ENCODE results near the gene MASP2. TPM values are rescaled to one million over a fixed set of nuclear protein-coding genes. Genes with fewer than 3 reads are reported as not detected.

MASP2 gene
- total RNA-seq, 1 experiment from 2014 or later = 0.25 TPM

DNA sequence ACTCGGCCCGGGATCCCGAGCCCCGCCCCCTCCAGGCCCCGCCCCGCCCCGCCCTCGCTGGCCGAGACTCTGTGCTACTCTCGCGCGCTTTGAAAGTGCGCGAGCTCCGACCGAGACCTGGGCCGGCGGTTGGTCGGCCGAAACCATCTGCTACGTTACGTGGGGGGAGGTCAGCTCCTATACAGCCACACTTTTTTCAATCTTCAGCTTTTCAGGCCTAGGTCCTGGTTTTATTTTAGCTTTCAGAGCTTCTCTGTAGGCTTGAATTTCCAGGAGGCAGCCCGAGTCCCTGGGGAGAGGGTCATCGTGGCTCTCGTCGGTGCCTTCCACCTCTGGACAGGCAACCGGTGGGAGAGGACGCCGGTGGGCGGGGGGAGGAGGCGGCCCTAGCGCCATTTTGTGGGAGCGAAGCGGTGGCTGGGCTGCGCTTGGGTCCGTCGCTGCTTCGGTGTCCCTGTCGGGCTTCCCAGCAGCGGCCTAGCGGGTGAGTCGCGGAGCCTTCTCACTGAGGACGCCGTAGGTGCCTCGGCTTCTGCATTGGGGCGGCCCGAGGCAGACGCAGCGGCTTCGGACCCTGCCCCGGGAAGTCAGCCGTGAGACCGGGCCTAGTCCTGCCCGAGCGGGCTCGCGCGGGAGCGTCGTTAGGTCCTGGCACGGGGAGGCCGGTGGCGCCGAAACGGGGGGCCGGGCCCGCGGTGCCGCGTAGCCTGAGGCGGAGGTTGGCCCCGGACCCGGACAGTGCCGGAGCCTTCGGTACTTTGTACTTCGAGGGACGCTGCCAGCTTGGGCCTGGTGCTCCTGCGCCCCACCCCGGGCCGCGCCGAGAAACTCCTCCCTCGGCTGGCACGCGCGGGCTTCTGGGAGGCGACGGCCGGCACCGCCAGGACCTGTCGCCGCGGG is 34.5 kb downstream of the MASP2 start, which contains the start of gene TARDBP:
TARDBP (plus strand) TSS at position 395 of the 900 bp plus-strand sequence. CDS start 1,074 bp downstream, outside the sequence.
- peak; percentile 75 for TF ChIP-seq EGR1 (IDR thresholded peaks at IDR 0.05; ENCODE audit: low read depth)
- peak; percentile 97 for TF ChIP-seq SP1 (IDR thresholded peaks at IDR 0.05; ENCODE audit: low read depth)
- TF ChIP-seq JUND (IDR thresholded peaks at IDR 0.05) = peak; percentile 86
- TF ChIP-seq, protein P1, sequence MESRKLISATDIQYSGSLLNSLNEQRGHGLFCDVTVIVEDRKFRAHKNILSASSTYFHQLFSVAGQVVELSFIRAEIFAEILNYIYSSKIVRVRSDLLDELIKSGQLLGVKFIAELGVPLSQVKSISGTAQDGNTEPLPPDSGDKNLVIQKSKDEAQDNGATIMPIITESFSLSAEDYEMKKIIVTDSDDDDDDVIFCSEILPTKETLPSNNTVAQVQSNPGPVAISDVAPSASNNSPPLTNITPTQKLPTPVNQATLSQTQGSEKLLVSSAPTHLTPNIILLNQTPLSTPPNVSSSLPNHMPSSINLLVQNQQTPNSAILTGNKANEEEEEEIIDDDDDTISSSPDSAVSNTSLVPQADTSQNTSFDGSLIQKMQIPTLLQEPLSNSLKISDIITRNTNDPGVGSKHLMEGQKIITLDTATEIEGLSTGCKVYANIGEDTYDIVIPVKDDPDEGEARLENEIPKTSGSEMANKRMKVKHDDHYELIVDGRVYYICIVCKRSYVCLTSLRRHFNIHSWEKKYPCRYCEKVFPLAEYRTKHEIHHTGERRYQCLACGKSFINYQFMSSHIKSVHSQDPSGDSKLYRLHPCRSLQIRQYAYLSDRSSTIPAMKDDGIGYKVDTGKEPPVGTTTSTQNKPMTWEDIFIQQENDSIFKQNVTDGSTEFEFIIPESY (IDR thresholded peaks at IDR 0.05; ENCODE audit: extremely low read depth, insufficient replicate concordance, low read length) = peak; percentile 94
- no peak for TF ChIP-seq ELF1 (IDR thresholded peaks at IDR 0.05; ENCODE audit: borderline replicate concordance, low read depth)
- TF ChIP-seq TCF7L2 (IDR thresholded peaks at IDR 0.05; ENCODE audit: borderline replicate concordance, extremely low read depth, insufficient read depth, insufficient read length) = peak; percentile 38
- TF ChIP-seq YY1 (IDR thresholded peaks at IDR 0.05; ENCODE audit: extremely low read depth, insufficient replicate concordance, low read depth, low read length) = peak; percentile 95
- TF ChIP-seq POLR2A (IDR thresholded peaks at IDR 0.05; ENCODE audit: borderline replicate concordance, extremely low read depth, insufficient read depth, insufficient read length) = peak; percentile 52
- TF ChIP-seq, protein P2, sequence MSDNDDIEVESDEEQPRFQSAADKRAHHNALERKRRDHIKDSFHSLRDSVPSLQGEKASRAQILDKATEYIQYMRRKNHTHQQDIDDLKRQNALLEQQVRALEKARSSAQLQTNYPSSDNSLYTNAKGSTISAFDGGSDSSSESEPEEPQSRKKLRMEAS (IDR thresholded peaks at IDR 0.05) = peak; percentile 69
- TF ChIP-seq ZFX (IDR thresholded peaks at IDR 0.05) = peak; percentile 100
- no peak for TF ChIP-seq EZH2 (IDR thresholded peaks at IDR 0.05)
- no peak for TF ChIP-seq CBX3 (IDR thresholded peaks at IDR 0.05; ENCODE audit: low read depth)
- no peak for TF ChIP-seq FOSL1 (IDR thresholded peaks at IDR 0.05; ENCODE audit: low read depth)
- peak; percentile 84 for TF ChIP-seq POLR2AphosphoS5 (IDR thresholded peaks at IDR 0.05; ENCODE audit: low read depth, low read length)
- peak within 1 kb of the TSS; percentile 99 for H3K9ac ChIP-seq (ENCODE audit: low read length)
- no peaks in the 10 kb centered on the region for H3K9me2 ChIP-seq (ENCODE audit: insufficient read depth)
- H2AFZ ChIP-seq (ENCODE audit: low read depth, low read length, poor library complexity, severe bottlenecking) = peak within 1 kb of the TSS; percentile 93
- CTCF ChIA-PET = no interaction called here
- peaks cover 14 to 20% of the 10 kb centered on the region in 2 experiments for H3K4me1 ChIP-seq (ENCODE audit: control insufficient read depth in 1 of 2, insufficient read depth in 2 of 2, low read length in 2 of 2)
- peaks cover 51% of the 10 kb centered on the region for H3K79me2 ChIP-seq (ENCODE audit: insufficient read depth, low read length)
- no peaks in the 10 kb centered on the region for H3K27me3 ChIP-seq (ENCODE audit: insufficient read depth, low read length)
- no peaks in the 10 kb centered on the region for H3K9me3 ChIP-seq (ENCODE audit: control insufficient read depth in 1 of 2, insufficient read depth in 1 of 2, low read depth in 1 of 2, low read length in 2 of 2)
- H3K36me3 ChIP-seq (ENCODE audit: control insufficient read depth in 1 of 2, insufficient read depth in 2 of 2, low read length in 2 of 2) = peaks cover 30 to 39% of the 10 kb centered on the region in 2 experiments
- POLR2A ChIA-PET = interaction anchor here (0.6 to 1.7 kb wide), 3 partner anchors 19 to 896 kb away, joined by 3 read pairs; no protein-coding TSS in a partner anchor
- no TSS peak for BruUV-seq (replicated peaks)
- H3K4me2 ChIP-seq (ENCODE audit: low read length) = peak within 1 kb of the TSS; percentile 80
- peak within 1 kb of the TSS; percentile 90 for H3K27ac ChIP-seq (ENCODE audit: low read depth, low read length)
- RAD21 ChIA-PET (ENCODE audit: low non-redundant PET in 1 of 2, low total read pairs in 2 of 2, uncharacterized antibody in 2 of 2, unreplicated experiment in 2 of 2) = no interaction called here
- DNase-seq (ENCODE audit: low read depth, low spot score) = peak; percentile 80
- peaks cover 25% of the 10 kb centered on the region; the same call in 1 of the 2 replicates for H4K20me1 ChIP-seq (ENCODE audit: insufficient read depth)
- intact Hi-C loops (cut with micrococcal nuclease) = no loop called here
- peak within 1 kb of the TSS; percentile 71 to 91 for H3K4me3 ChIP-seq (replicated peaks in 1 of 2; ENCODE audit: low read depth in 1 of 2, low read length in 2 of 2)
- ATAC-seq = peak; percentile 88
